GM13977 (cell line): Measurements from ENCODE around the gene LRRC8D.

Source experiments
- DNase-seq: peaks from one replicate; pipeline ENCODE4 v3.0.0; 2012; ENCODE audit warnings: low spot score
- in situ Hi-C: fragments of 300-500 bp; cut with MboI; formaldehyde crosslinking; loops from one replicate; pipeline ENCODE4 v1.12.0; 2022; ENCODE audit warnings: low sequenced_read_pairs, low pct_unique_long_range_greater_than_20kb, mixed read lengths, inconsistent platforms; ENCODE audit not compliant: unreplicated experiment
- TF ChIP-seq, protein P1 (sequence below): IDR thresholded peaks from 2 replicates; pipeline ENCODE4 v1.5.1; 2012; ENCODE audit warnings: mild to moderate bottlenecking, control low read depth; ENCODE audit not compliant: insufficient read depth; ENCODE audit errors: extremely low read depth, missing control alignments

The LRRC8D gene

DNA sequence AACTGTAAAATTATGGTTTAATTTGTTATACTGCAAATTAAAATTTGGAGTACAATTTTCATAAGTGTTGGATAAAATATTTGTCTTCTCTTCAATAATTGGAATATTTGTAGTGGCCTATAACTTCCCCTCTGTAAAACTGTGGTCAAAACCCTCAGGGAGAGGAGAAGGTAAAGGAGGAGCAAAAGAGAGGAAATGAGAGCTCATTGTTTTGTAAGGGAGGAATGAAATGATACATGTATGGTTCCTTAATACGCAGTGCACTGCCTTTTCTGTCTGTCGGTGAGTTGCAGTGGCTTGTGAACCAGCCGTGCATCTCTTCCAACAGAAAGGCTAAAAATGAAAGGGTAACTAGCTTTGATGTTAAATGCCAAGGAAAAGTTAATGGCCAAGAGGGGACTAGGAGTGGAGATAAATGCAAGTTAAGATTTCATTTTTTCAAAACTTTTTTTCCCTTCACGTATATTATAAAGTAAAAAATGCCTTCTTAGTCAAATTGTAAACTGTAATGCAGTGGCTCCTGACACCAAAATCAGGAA is 26.4 kb downstream of the LRRC8D start:
- no peak for DNase-seq
- in situ Hi-C loops, result no loop called here
- TF ChIP-seq, protein P1, sequence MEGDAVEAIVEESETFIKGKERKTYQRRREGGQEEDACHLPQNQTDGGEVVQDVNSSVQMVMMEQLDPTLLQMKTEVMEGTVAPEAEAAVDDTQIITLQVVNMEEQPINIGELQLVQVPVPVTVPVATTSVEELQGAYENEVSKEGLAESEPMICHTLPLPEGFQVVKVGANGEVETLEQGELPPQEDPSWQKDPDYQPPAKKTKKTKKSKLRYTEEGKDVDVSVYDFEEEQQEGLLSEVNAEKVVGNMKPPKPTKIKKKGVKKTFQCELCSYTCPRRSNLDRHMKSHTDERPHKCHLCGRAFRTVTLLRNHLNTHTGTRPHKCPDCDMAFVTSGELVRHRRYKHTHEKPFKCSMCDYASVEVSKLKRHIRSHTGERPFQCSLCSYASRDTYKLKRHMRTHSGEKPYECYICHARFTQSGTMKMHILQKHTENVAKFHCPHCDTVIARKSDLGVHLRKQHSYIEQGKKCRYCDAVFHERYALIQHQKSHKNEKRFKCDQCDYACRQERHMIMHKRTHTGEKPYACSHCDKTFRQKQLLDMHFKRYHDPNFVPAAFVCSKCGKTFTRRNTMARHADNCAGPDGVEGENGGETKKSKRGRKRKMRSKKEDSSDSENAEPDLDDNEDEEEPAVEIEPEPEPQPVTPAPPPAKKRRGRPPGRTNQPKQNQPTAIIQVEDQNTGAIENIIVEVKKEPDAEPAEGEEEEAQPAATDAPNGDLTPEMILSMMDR, result no peak

DNA sequence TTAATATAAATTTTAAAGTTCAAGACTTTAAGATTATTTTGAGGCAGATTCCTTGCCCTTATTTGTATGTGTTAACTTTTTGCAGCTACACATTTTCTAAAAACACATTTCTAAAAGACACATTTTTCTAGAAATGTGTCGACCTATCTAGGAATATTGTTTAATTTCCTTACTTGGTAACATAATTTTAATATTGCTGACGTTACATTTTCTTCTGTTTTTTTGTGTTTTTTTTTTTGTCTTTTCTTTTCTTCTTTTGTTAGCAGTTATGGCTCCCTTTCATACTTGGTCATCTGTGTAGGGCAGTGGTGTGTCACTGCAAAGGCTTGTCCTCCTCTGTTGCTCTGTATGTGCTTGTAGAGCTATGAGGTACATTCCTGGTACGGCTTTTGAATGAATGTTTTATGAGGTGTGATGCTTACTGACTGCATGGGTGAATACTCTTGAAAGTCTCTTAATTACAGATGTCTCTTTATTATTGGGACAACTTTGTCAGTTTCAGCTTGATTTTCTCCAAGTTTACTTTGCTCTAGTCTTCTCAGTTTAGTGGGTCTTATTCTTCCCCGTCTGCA is 30.1 kb downstream of the LRRC8D start:
- TF ChIP-seq, protein P1, result no peak

DNA sequence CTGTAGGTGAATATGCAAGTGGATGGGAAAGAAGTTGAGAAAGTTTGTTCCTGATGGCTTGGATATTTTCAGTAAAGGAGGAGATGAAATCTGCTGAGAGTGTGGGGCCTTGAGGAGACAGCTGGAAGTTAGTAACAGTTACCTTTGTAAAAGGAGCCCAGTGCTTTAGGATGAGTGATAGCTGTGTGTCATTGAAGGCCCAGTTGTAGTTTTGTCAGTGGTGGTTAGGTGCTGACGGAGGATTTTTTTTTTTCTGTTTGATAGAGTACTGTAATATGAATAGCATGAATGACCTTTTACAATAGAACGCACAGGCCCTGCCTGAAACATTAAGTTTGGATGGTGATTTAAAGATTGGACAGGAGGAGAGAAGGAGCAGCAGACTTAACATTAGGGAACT is 33.3 kb downstream of the LRRC8D start:
- in situ Hi-C loops, result no loop called here
- no peak for DNase-seq
- TF ChIP-seq, protein P1, result no peak

More for the DNA sequence above, 30.1 kb downstream of the LRRC8D start:
- in situ Hi-C loops, result no loop called here
- DNase-seq, result no peak

DNA sequence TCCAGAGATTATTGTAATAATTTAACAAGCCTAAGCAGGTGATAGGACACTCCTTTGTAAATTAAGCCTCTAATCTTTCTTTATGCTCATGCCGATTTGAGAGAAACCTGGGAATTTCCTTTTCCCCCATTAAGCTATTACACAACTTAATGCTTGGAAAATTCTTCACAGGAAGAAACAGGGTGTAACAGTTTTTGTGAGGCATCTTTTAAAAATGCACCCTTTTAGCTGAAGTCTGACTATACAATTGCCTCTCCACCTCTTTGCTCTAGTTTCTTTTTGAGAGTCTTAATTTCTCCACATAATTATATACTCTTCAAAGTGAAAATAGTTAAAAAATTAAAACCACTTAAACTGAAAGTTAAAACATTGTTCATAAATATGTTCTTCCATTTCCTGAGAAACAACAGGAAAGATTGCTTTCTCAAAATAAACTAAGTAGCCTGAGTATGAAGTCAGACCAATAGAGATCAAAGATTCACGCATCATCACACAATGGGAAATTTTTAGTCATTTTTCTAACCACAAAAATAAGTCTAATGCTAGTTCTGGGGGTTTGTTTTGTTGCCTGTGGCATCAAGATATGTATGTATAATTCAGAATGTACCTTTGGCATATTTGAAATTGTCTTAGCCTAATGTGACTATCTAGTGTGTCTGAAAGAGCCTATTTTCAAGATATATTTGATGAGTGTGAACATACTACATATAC is 34.7 kb downstream of the LRRC8D start:
- in situ Hi-C loops, result no loop called here
- TF ChIP-seq, protein P1, result no peak
- peak; percentile 52 for DNase-seq

DNA sequence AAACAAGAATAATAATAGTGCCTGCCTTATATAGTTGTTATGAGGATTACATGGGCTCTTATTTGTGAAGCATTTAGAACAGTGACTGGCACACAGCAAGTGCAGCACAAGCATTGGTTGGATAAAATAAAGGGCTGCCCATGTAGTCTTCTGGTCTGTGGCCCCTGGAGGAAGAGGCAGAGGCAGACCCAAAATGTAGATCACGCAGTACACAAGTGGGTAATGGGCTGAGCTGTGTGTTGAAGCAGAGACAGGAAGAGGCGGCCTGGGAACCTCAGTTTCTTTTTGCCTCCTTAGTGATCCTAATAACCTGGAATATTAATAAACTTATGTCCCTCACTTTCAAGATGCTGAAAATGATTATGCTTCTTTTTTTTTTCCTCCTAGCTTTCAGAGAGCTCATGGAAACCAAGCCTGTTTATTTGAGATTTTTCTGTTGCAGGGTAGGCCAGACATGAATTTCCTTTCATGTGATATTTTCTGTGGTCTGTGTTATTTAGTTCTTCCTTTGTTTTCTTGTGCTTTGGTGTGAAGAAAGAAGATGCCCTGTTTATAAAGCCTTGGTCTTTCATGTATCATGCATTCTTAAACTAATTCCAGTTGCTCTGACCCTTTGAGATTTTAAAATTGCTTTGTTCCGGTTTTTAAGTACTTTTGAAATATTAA is 42.5 kb downstream of the LRRC8D start:
- in situ Hi-C loops, result no loop called here

DNA sequence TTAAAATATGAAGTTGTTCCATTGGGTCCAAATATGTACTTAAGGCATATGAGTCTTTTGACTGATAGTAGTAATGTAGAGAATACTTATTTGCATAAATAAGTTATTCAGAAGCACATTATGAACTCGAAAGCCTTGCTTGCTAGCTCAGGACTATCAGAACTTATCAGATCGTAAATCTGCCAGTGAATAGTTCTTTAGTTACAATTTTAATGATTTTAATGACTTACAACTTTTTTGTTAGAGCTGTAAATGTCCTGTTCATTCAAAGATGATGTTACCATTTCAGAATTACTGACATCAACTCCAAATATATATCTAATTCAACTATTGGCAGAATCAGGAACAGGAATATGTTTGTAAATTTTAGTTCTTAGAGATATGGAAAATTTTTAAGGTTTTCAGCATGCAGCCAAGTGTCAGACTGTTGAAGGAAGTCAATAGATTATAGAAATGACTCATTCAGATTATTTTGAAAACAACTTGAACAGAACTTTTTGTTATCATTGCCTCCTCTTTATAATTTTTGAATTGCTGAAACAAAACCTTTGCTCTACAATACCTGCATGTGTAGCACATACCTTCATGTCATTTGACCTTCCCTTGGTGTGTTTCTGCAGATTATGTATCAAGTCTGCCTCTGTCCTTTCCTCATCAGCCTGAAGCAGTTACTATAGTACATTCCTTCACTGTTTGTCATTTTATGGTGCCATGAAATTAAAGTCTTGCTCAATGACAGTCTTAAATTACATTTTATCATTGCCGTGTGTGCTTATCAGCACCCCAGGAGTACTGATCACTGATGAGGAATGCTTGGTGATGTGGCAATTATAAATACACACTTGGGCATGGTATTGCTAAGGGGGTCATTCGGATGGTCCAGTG is 44.9 kb downstream of the LRRC8D start:
- TF ChIP-seq, protein P1, result no peak
- in situ Hi-C loops, result no loop called here
- no peak for DNase-seq

More for the DNA sequence above, 42.5 kb downstream of the LRRC8D start:
- TF ChIP-seq, protein P1, result no peak
- no peak for DNase-seq
